Epithelial cell of esophagus (primary cell): ENCODE results near the gene SFMBT2.

Experiments
- DNase-seq: peaks from one replicate; pipeline ENCODE4 v3.0.0; 2010; ENCODE audit warnings: low read depth
- H3K4me3 ChIP-seq: 2 replicates; pipeline ENCODE4 v1.5.1; 2011; ENCODE audit warnings: mild to moderate bottlenecking, low read length, control low read depth
- TF ChIP-seq, protein P1 (sequence below): IDR thresholded peaks from 2 replicates; pipeline ENCODE4 v1.5.1; 2011; ENCODE audit warnings: low read depth, mild to moderate bottlenecking, low read length, control low read depth, inconsistent platforms; ENCODE audit not compliant: insufficient read depth; ENCODE audit errors: missing control alignments

The SFMBT2 gene

DNA sequence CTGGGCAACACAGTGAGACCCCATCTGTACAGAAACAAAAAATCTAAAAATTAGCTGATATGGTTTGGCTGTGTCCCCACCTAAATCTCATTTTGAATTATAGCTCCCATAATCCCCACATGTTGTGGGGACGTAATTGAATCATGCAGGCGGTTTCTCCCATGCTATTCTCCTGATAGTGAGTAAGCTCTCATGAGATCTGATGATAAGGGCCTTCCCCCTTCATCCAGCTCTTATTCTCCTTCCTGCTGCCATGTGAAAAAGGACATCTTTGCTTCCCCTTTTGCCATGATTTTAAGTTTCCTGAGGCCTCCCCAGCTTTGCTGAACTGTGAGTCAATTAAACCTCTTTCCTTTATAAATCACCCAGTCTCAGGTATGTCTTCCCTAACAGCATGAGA is 136.5 kb downstream of the SFMBT2 start:
- TF ChIP-seq, protein P1, sequence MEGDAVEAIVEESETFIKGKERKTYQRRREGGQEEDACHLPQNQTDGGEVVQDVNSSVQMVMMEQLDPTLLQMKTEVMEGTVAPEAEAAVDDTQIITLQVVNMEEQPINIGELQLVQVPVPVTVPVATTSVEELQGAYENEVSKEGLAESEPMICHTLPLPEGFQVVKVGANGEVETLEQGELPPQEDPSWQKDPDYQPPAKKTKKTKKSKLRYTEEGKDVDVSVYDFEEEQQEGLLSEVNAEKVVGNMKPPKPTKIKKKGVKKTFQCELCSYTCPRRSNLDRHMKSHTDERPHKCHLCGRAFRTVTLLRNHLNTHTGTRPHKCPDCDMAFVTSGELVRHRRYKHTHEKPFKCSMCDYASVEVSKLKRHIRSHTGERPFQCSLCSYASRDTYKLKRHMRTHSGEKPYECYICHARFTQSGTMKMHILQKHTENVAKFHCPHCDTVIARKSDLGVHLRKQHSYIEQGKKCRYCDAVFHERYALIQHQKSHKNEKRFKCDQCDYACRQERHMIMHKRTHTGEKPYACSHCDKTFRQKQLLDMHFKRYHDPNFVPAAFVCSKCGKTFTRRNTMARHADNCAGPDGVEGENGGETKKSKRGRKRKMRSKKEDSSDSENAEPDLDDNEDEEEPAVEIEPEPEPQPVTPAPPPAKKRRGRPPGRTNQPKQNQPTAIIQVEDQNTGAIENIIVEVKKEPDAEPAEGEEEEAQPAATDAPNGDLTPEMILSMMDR = no peak
- no peak for DNase-seq
- no peak overlapping the region for H3K4me3 ChIP-seq

DNA sequence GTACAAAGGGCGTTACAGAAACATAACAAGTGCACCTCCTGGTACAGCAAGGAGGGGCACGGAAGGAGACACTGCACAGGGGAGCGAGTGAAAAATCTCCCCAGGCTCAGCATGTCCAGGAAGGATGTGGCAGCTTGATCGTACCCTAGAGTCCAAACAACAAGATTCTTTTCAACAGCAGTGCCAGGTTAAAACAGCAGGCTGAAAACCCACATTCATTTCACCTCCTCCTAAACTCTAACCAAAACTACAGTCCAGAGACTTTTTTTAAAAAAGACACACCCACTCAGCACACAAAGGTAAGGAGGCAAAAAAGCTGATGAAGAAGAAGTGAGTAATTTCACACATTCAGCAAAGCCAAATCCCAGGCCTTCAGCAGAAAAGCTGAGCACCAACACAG is 138.8 kb downstream of the SFMBT2 start:
- TF ChIP-seq, protein P1 = no peak
- DNase-seq = no peak
- no peak overlapping the region for H3K4me3 ChIP-seq

DNA sequence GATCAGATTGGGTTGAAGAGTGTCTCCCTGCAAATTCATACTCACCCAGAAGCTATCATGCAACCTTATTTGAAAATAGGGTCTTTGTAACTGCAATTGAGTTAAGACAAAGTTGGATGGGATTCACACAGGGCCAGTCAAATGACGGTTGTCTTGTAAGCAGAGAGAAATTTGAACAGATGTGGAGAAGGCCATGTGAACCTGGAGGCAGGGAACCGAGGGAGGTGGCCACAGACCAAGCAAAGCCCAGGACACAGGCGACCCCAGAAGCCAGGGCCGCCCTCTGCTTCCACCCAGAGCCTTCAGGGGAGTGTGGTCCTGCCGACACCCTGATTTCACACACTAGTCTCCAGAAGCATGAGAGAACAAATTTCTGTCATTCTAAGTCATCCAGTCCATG is 140.8 kb downstream of the SFMBT2 start:
- TF ChIP-seq, protein P1 = no peak
- no peak for DNase-seq
- no peak overlapping the region for H3K4me3 ChIP-seq

DNA sequence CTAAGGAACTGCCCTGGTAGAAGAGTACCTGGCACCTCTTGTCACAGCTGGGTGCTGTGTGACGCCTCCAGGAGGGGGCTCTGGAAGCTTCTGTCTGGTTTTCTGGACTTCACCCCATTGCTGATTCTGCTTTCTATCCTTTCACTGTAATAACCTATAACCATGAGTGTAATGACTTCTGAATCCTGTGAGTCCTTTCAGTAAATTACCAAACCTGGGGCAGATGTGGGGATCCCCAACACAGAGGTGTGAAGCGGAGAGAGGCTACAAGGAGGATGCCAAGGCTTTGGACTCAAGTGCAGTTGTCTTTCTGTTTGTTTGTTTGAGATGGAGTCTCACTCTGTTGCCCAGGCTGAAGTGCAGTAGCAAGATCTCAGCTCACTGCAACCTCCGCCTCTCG is 143.7 kb downstream of the SFMBT2 start:
- H3K4me3 ChIP-seq = no peak overlapping the region
- TF ChIP-seq, protein P1 = no peak
- DNase-seq = no peak

DNA sequence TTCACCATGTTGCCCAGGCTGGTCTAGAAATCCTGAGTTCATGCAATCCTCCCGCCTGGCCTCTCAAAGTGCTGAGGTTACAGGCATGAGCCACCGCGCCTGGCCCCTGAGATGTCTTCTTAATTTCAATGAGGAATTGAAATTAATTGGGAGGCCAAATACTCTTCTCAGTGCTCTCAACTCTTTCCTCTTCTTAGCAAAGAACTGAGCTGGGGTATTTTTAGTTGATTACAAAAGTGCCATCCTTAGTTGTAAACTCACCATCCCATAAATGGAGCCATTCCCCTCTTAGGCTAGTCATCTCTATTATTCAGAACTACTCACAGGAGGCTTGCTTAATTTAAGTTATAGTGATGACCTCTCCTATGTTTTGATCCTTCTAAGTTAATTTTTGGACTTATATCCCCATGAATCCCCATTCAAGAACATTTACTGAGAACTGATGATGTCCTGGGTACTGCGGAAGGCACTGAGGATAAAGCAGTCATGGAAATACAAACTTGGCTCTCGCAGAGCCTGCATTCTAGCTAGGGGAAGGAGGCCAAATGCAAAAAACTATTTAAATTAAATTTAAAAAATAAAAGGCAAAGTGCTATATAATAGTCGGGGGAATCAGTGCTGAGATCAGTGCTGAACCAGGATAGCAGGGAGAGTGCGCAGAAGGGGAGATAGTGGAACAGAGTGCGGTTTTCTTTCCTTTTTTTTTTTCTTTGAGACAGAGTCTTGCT is 145.3 kb downstream of the SFMBT2 start:
- no peak overlapping the region for H3K4me3 ChIP-seq
- no peak for DNase-seq
- TF ChIP-seq, protein P1 = no peak

DNA sequence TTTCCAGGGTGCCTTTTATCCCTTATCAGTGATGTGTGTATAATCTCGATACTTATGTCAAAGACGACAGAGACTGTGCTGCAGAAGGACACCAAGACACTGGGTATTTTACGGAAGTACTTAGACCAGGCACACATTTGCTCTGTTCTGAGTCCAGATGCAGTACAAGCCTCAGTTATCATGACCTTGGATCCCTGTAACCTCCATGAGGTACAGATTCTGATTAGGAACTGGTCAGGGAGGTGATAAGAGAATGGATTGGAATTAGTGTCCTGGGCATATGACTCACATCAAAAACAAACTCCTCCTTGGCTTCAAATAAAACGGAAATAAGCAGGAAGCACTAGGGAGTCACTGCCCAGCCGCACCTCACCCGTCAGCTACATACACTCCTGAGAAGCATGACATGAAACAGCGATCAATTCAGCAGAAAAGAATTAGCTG is 146.5 kb downstream of the SFMBT2 start:
- DNase-seq = peak; percentile 29
- TF ChIP-seq, protein P1 = no peak
- no peak overlapping the region for H3K4me3 ChIP-seq

DNA sequence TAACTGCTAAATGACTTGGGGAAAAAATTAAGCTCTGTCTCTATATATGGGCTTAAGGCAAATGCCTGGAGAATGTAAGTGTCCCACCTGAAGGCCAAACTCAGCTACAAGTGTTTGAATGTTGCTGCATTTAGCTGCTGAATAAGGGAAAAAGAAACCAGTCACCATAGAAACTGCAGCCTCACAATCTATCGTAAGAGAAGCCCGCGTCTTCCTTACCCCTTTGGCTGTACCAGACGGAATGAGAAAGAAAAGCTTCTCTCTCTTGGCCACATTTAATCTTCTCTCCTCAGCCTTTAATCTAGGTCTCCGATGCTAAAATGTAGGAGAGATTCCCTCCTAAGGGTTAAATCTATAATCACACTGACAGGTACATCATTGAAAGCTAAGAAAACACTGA is 147.2 kb downstream of the SFMBT2 start:
- DNase-seq = no peak
- no peak overlapping the region for H3K4me3 ChIP-seq
- TF ChIP-seq, protein P1 = no peak
